ENCODE measurements around the gene KCTD17.
"Not testable (repeated sequence)": the region's sequence is repeated elsewhere in the genome, so short reads cannot be mapped to it uniquely, and the experiment has no call there.

Gene KCTD17

GRCh38 chr22:37067428-37067827, 15.9 kb downstream of the KCTD17 start:
- Histone ChIP-seq H3K4me1 (ENCODE audit: insufficient read depth, low read length) (peaks cover 14% of the 10 kb centered on the region; the same call in 1 of the 2 replicates), H3K36me3 (ENCODE audit: insufficient read depth, low read length) (no peaks in the 10 kb centered on the region), H3K9me3 (ENCODE audit: control insufficient read depth, insufficient read depth, low read length) (no peaks in the 10 kb centered on the region), H3K9ac (ENCODE audit: low read depth, low read length) (no peak overlapping the region)

GRCh38 chr22:37068859-37069258, 17.3 kb downstream of the KCTD17 start:
- Histone ChIP-seq H3K4me1 (ENCODE audit: insufficient read depth, low read length) (no peaks in the 10 kb centered on the region), H3K9me3 (ENCODE audit: control insufficient read depth, insufficient read depth, low read length) (no peaks in the 10 kb centered on the region), H3K36me3 (ENCODE audit: insufficient read depth, low read length) (no peaks in the 10 kb centered on the region), H3K9ac (ENCODE audit: low read depth, low read length) (peak overlapping the region; percentile 17)

- no peaks in the 10 kb centered on the region for H3K4me1 ChIP-seq (ENCODE audit: insufficient read depth, low read length)
- peak overlapping the region; percentile 17; the same call in 1 of the 2 replicates for H3K9ac ChIP-seq (ENCODE audit: low read depth, low read length)
- H3K9me3 ChIP-seq (ENCODE audit: control insufficient read depth, insufficient read depth, low read length), result no peaks in the 10 kb centered on the region
- no peaks in the 10 kb centered on the region for H3K36me3 ChIP-seq (ENCODE audit: insufficient read depth, low read length)
Observed at GRCh38 chr22:37069319-37069718, 17.8 kb downstream of the KCTD17 start.

- Histone ChIP-seq H3K36me3 (ENCODE audit: insufficient read depth, low read length) (no peaks in the 10 kb centered on the region), H3K9ac (ENCODE audit: low read depth, low read length) (no peak overlapping the region), H3K4me1 (ENCODE audit: insufficient read depth, low read length) (no peaks in the 10 kb centered on the region), H3K9me3 (ENCODE audit: control insufficient read depth, insufficient read depth, low read length) (no peaks in the 10 kb centered on the region)
Observed at GRCh38 chr22:37069719-37070118, 18.2 kb downstream of the KCTD17 start.

- H3K4me1 ChIP-seq (ENCODE audit: insufficient read depth, low read length), result no peaks in the 10 kb centered on the region
- H3K9me3 ChIP-seq (ENCODE audit: control insufficient read depth, insufficient read depth, low read length), result no peaks in the 10 kb centered on the region
- H3K36me3 ChIP-seq (ENCODE audit: insufficient read depth, low read length), result no peaks in the 10 kb centered on the region
- H3K9ac ChIP-seq (ENCODE audit: low read depth, low read length), result no peak overlapping the region
Observed at GRCh38 chr22:37070334-37070733, 18.8 kb downstream of the KCTD17 start.

GRCh38 chr22:37070744-37071143, 19.2 kb downstream of the KCTD17 start:
- Histone ChIP-seq H3K9me3 (ENCODE audit: control insufficient read depth, insufficient read depth, low read length) (no peaks in the 10 kb centered on the region), H3K36me3 (ENCODE audit: insufficient read depth, low read length) (no peaks in the 10 kb centered on the region), H3K4me1 (ENCODE audit: insufficient read depth, low read length) (no peaks in the 10 kb centered on the region), H3K9ac (ENCODE audit: low read depth, low read length) (no peak overlapping the region)

- H3K9ac ChIP-seq (ENCODE audit: low read depth, low read length); H3K36me3 ChIP-seq (ENCODE audit: insufficient read depth, low read length); H3K9me3 ChIP-seq (ENCODE audit: control insufficient read depth, insufficient read depth, low read length); H3K4me1 ChIP-seq (ENCODE audit: insufficient read depth, low read length): not testable (repeated sequence)
Observed at GRCh38 chr22:37071850-37072592, 20.5 kb downstream of the KCTD17 start.

- H3K4me1 ChIP-seq (ENCODE audit: insufficient read depth, low read length), result no peaks in the 10 kb centered on the region
- no peak overlapping the region for H3K9ac ChIP-seq (ENCODE audit: low read depth, low read length)
- H3K36me3 ChIP-seq (ENCODE audit: insufficient read depth, low read length), result no peaks in the 10 kb centered on the region
- no peaks in the 10 kb centered on the region for H3K9me3 ChIP-seq (ENCODE audit: control insufficient read depth, insufficient read depth, low read length)
Observed at GRCh38 chr22:37072673-37073072, 21.1 kb downstream of the KCTD17 start.

- Histone ChIP-seq H3K4me1 (ENCODE audit: insufficient read depth, low read length) (peaks cover 9% of the 10 kb centered on the region; the same call in 1 of the 2 replicates), H3K36me3 (ENCODE audit: insufficient read depth, low read length) (no peaks in the 10 kb centered on the region), H3K9ac (ENCODE audit: low read depth, low read length) (no peak overlapping the region), H3K9me3 (ENCODE audit: control insufficient read depth, insufficient read depth, low read length) (no peaks in the 10 kb centered on the region)
Observed at GRCh38 chr22:37074537-37074936, 23.0 kb downstream of the KCTD17 start.

- Histone ChIP-seq H3K9me3 (ENCODE audit: control insufficient read depth, insufficient read depth, low read length) (no peaks in the 10 kb centered on the region), H3K4me1 (ENCODE audit: insufficient read depth, low read length) (peaks cover 12% of the 10 kb centered on the region; the same call in 1 of the 2 replicates), H3K36me3 (ENCODE audit: insufficient read depth, low read length) (no peaks in the 10 kb centered on the region), H3K9ac (ENCODE audit: low read depth, low read length) (no peak overlapping the region)
Observed at GRCh38 chr22:37075046-37075445, 23.5 kb downstream of the KCTD17 start.

- Histone ChIP-seq H3K4me1 (ENCODE audit: insufficient read depth, low read length) (peaks cover 12% of the 10 kb centered on the region; the same call in 1 of the 2 replicates), H3K9ac (ENCODE audit: low read depth, low read length) (no peak overlapping the region), H3K9me3 (ENCODE audit: control insufficient read depth, insufficient read depth, low read length) (no peaks in the 10 kb centered on the region), H3K36me3 (ENCODE audit: insufficient read depth, low read length) (no peaks in the 10 kb centered on the region)
Observed at GRCh38 chr22:37075822-37076433, 24.4 kb downstream of the KCTD17 start.

- Histone ChIP-seq H3K9me3 (ENCODE audit: control insufficient read depth, insufficient read depth, low read length) (no peaks in the 10 kb centered on the region), H3K9ac (ENCODE audit: low read depth, low read length) (no peak overlapping the region), H3K36me3 (ENCODE audit: insufficient read depth, low read length) (no peaks in the 10 kb centered on the region), H3K4me1 (ENCODE audit: insufficient read depth, low read length) (peaks cover 12% of the 10 kb centered on the region; the same call in 1 of the 2 replicates)
Observed at GRCh38 chr22:37077802-37078448, 26.4 kb downstream of the KCTD17 start.

GRCh38 chr22:37079158-37079557, 27.6 kb downstream of the KCTD17 start:
- Histone ChIP-seq H3K9me3 (ENCODE audit: control insufficient read depth, insufficient read depth, low read length) (no peaks in the 10 kb centered on the region), H3K4me1 (ENCODE audit: insufficient read depth, low read length) (peaks cover 12% of the 10 kb centered on the region; the same call in 1 of the 2 replicates), H3K36me3 (ENCODE audit: insufficient read depth, low read length) (no peaks in the 10 kb centered on the region), H3K9ac (ENCODE audit: low read depth, low read length) (no peak overlapping the region)

- H3K36me3 ChIP-seq (ENCODE audit: insufficient read depth, low read length), result no peaks in the 10 kb centered on the region
- no peaks in the 10 kb centered on the region for H3K9me3 ChIP-seq (ENCODE audit: control insufficient read depth, insufficient read depth, low read length)
- no peak overlapping the region for H3K9ac ChIP-seq (ENCODE audit: low read depth, low read length)
Observed at GRCh38 chr22:37079668-37080171, 28.2 kb downstream of the KCTD17 start.

More at GRCh38 chr22:37079668-37080171, 28.2 kb downstream of the KCTD17 start:
- peaks cover 12% of the 10 kb centered on the region; the same call in 1 of the 2 replicates for H3K4me1 ChIP-seq (ENCODE audit: insufficient read depth, low read length)

Measured in ES-I3 (cell line).